SK-N-SH (cell line): ENCODE data around the gene MRPS2. TPM values are rescaled to one million over a fixed set of nuclear protein-coding genes. Genes with fewer than 3 reads are reported as not detected.

Experiments
- CTCF ChIA-PET: fragments of 300-600, 350-600 bp; formaldehyde crosslinking; extraction: SDS; loops from one replicate; lab custom pipeline; 2021; lab: Yijun Ruan, JAX
- POLR2A ChIA-PET: fragments of 350-600 bp; sonication (Branson Sonifier 250); formaldehyde crosslinking; extraction: SDS; loops from one replicate; lab custom pipeline; 2020; ENCODE audit warnings: antibody characterized with exemption, inconsistent platforms; lab: Yijun Ruan, JAX
- DNase-seq: peaks from one replicate; pipeline ENCODE4 v3.0.0; 2012
- H2AFZ ChIP-seq: fragments of 200-600 bp; sonication (generic); 2 replicates; pipeline ENCODE4 v1.8.1; 2016; ENCODE audit warnings: antibody characterized with exemption, mild to moderate bottlenecking, low read depth
- H3F3A ChIP-seq: fragments of 200-600 bp; sonication (generic); replicated peaks from 2 replicates; pipeline ENCODE3; 2016; ENCODE audit warnings: antibody characterized with exemption, mild to moderate bottlenecking; ENCODE audit not compliant: insufficient read depth
- H3K27ac ChIP-seq, 2 experiments: fragments of 200-500 bp in 1 of 2; fragments of 200-600 bp in 1 of 2; sonication (Bioruptor generic) in 1 of 2; sonication (generic), shearing (Covaris generic) in 1 of 2; 2 replicates each; pipeline versions ENCODE4 v1.5.1 to v1.6.1; 2014 to 2016; ENCODE audit warnings: low read depth in 2 of 2, inconsistent platforms in 1 of 2, low read length in 1 of 2, mild to moderate bottlenecking in 1 of 2, mixed read lengths in 1 of 2
- H3K27me3 ChIP-seq: fragments of 200-600 bp; sonication (generic), shearing (Covaris generic); 2 replicates; pipeline ENCODE4 v1.6.1; 2016; ENCODE audit warnings: mixed run types; ENCODE audit not compliant: insufficient read depth
- H3K36me3 ChIP-seq, 2 experiments: fragments of 200-500 bp in 1 of 2; fragments of 200-600 bp in 1 of 2; sonication (Bioruptor generic) in 1 of 2; sonication (generic) in 1 of 2; replicated peaks in 1 of 2; 2 replicates each; pipeline versions ENCODE3 to v1.5.1; 2014 to 2016; ENCODE audit warnings: low read length in 1 of 2, mild to moderate bottlenecking in 1 of 2; ENCODE audit not compliant: insufficient read depth in 2 of 2, control insufficient read depth in 1 of 2
- H3K4me1 ChIP-seq, 2 experiments: fragments of 200-500 bp in 1 of 2; fragments of 200-600 bp in 1 of 2; sonication (Bioruptor generic) in 1 of 2; sonication (generic), shearing (Covaris generic) in 1 of 2; 2 replicates each; pipeline versions ENCODE4 v1.5.1 to v1.6.1; 2014 to 2016; ENCODE audit warnings: low read depth in 1 of 2, low read length in 1 of 2, mixed run types in 1 of 2; ENCODE audit not compliant: insufficient read depth in 2 of 2, control insufficient read depth in 1 of 2
- H3K4me2 ChIP-seq: fragments of 200-600 bp; sonication (generic), shearing (Covaris generic); 2 replicates; pipeline ENCODE4 v1.6.1; 2017; ENCODE audit warnings: mixed run types
- H3K4me3 ChIP-seq, 2 experiments: fragments of 200-500 bp in 1 of 2; fragments of 200-600 bp in 1 of 2; sonication (Bioruptor generic) in 1 of 2; sonication (generic), shearing (Covaris generic) in 1 of 2; 2 replicates each; pipeline versions ENCODE4 v1.5.1 to v1.8.1; 2014 to 2016; ENCODE audit warnings: low read depth in 2 of 2, inconsistent platforms in 1 of 2, low read length in 1 of 2, mild to moderate bottlenecking in 1 of 2, mixed read lengths in 1 of 2, moderate library complexity in 1 of 2
- H3K79me2 ChIP-seq: fragments of 200-600 bp; sonication (generic); 2 replicates; pipeline ENCODE4 v1.8.1; 2017; ENCODE audit warnings: mild to moderate bottlenecking; ENCODE audit not compliant: insufficient read depth
- H3K9ac ChIP-seq: fragments of 200-600 bp; sonication (generic); 2 replicates; pipeline ENCODE4 v1.6.1; 2017; ENCODE audit warnings: mixed run types
- H3K9me2 ChIP-seq: fragments of 200-600 bp; sonication (generic); 2 replicates; pipeline ENCODE4 v1.6.1; 2017; ENCODE audit warnings: mixed run types
- H3K9me3 ChIP-seq: fragments of 200-600 bp; sonication (generic); 2 replicates; pipeline ENCODE4 v1.6.1; 2017; ENCODE audit warnings: mixed run types, mild to moderate bottlenecking, moderate library complexity
- H4K20me1 ChIP-seq: fragments of 200-600 bp; sonication (generic); 2 replicates; pipeline ENCODE4 v1.6.1; 2017; ENCODE audit warnings: mild to moderate bottlenecking, mixed run types; ENCODE audit not compliant: insufficient read depth
- CTCF ChIP-seq: fragments of 200-600 bp; sonication (generic); IDR thresholded peaks from 2 replicates; pipeline ENCODE4 v1.6.1; 2017; ENCODE audit warnings: antibody characterized with exemption, mild to moderate bottlenecking, moderate library complexity
- FOXJ3 ChIP-seq: sonication (generic); formaldehyde crosslinking; IDR thresholded peaks from 2 replicates; pipeline ENCODE4 v1.5.1; 2020; ENCODE audit warnings: mild to moderate bottlenecking, missing genetic modification reagents
- GABPA ChIP-seq: IDR thresholded peaks from 2 replicates; pipeline ENCODE4 v1.4.0; 2012; ENCODE audit warnings: low read depth, mild to moderate bottlenecking
- GATA2 ChIP-seq: sonication (generic); formaldehyde crosslinking; IDR thresholded peaks from 2 replicates; pipeline ENCODE4 v1.5.0; 2020; ENCODE audit warnings: mild to moderate bottlenecking, missing genetic modification reagents
- MXI1 ChIP-seq: IDR thresholded peaks from 2 replicates; pipeline ENCODE4 v1.6.1; 2012; ENCODE audit warnings: mild to moderate bottlenecking, low read depth, low read length, improper control_type of control experiment
- NFIC ChIP-seq: IDR thresholded peaks from 2 replicates; pipeline ENCODE4 v1.4.0; 2012; ENCODE audit warnings: borderline replicate concordance
- TAF1 ChIP-seq: IDR thresholded peaks from 2 replicates; pipeline ENCODE4 v1.6.1; 2012; ENCODE audit warnings: low read depth, mild to moderate bottlenecking, low read length, moderate library complexity, borderline replicate concordance
- WGBS: methylation state at CpG from one replicate; pipeline ENCODE4 v1.1.6; 2017; ENCODE audit warnings: low lambda C conversion rate; 5-methylcytosine and 5-hydroxymethylcytosine counted together
- polyA plus RNA-seq, 3 experiments: library from polyadenylated mRNA; depleted of rRNA; stranded (reverse); fragments of >200 nt; gene quantifications; 2 replicates each; pipeline ENCODE4 v1.2.3, GENCODE V29; 2012
- TF ChIP-seq, protein P1 (sequence below): IDR thresholded peaks from 2 replicates; pipeline ENCODE4 v1.4.0; 2012; ENCODE audit warnings: low read depth, borderline replicate concordance
- TF ChIP-seq, protein P2 (sequence below): IDR thresholded peaks from 2 replicates; pipeline ENCODE4 v1.4.0; 2012; ENCODE audit warnings: low read depth

The MRPS2 gene
- polyA plus RNA-seq, 1 of the 3 experiments (the other 2 are of a cell fraction), result 113 TPM

- no peak for DNase-seq
- Histone ChIP-seq H2AFZ (no peak overlapping the region), H3K9me2 (no peaks in the 10 kb centered on the region), H3K9ac (no peak overlapping the region), H3K4me3 (no peak overlapping the region), H3K27me3 (no peaks in the 10 kb centered on the region), H3K4me1 (no peaks in the 10 kb centered on the region), H3K9me3 (no peaks in the 10 kb centered on the region), H3F3A (no peaks in the 10 kb centered on the region), H4K20me1 (no peaks in the 10 kb centered on the region), H3K4me2 (no peak overlapping the region), H3K27ac (no peak overlapping the region), H3K36me3 (no peaks in the 10 kb centered on the region), H3K79me2 (no peaks in the 10 kb centered on the region)
- WGBS, result 57% methylated on average over 15 of the region's 18 CpGs
- ChIA-PET CTCF (interaction anchor here (3.3 kb wide), 1 partner anchor 48 kb away, joined by 11 read pairs; no protein-coding TSS in a partner anchor), POLR2A (no interaction called here)
- no peak for TF ChIP-seq NFIC
- TF ChIP-seq, protein P1, sequence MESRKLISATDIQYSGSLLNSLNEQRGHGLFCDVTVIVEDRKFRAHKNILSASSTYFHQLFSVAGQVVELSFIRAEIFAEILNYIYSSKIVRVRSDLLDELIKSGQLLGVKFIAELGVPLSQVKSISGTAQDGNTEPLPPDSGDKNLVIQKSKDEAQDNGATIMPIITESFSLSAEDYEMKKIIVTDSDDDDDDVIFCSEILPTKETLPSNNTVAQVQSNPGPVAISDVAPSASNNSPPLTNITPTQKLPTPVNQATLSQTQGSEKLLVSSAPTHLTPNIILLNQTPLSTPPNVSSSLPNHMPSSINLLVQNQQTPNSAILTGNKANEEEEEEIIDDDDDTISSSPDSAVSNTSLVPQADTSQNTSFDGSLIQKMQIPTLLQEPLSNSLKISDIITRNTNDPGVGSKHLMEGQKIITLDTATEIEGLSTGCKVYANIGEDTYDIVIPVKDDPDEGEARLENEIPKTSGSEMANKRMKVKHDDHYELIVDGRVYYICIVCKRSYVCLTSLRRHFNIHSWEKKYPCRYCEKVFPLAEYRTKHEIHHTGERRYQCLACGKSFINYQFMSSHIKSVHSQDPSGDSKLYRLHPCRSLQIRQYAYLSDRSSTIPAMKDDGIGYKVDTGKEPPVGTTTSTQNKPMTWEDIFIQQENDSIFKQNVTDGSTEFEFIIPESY, result no peak
Measured at GRCh38 chr9:135552021-135552697, 51.7 kb downstream of the MRPS2 start.

- Histone ChIP-seq H2AFZ (no peak overlapping the region), H3K9me3 (no peaks in the 10 kb centered on the region), H3K27me3 (no peaks in the 10 kb centered on the region), H3K4me1 (no peaks in the 10 kb centered on the region), H4K20me1 (no peaks in the 10 kb centered on the region), H3K36me3 (no peaks in the 10 kb centered on the region), H3F3A (no peaks in the 10 kb centered on the region), H3K9me2 (no peaks in the 10 kb centered on the region), H3K4me3 (no peak overlapping the region), H3K9ac (no peak overlapping the region), H3K27ac (no peak overlapping the region), H3K4me2 (no peak overlapping the region), H3K79me2 (no peaks in the 10 kb centered on the region)
- DNase-seq, result no peak
- ChIA-PET POLR2A (no interaction called here), CTCF (interaction anchor here (3.3 kb wide), 1 partner anchor 48 kb away, joined by 11 read pairs; no protein-coding TSS in a partner anchor)
- WGBS, result 62% methylated on average over 17 of the region's 19 CpGs
- TF ChIP-seq MXI1, result no peak
- TF ChIP-seq, protein P2, sequence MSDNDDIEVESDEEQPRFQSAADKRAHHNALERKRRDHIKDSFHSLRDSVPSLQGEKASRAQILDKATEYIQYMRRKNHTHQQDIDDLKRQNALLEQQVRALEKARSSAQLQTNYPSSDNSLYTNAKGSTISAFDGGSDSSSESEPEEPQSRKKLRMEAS, result no peak
- no peak for TF ChIP-seq TAF1
- no peak for TF ChIP-seq GABPA
- no peak for TF ChIP-seq GATA2 (CRISPR knock-in tag)
- no peak for TF ChIP-seq CTCF
- no peak for TF ChIP-seq FOXJ3 (CRISPR knock-in tag)
Measured at GRCh38 chr9:135552698-135553171, 52.3 kb downstream of the MRPS2 start.

Other genes with a start within 250 kb of the MRPS2 start
- 18.6 and 20.1 TPM in 2 replicates for gene PPP1R26, start 20.9 kb upstream of the MRPS2 start, polyA plus RNA-seq (2012; rRNA removed)
- not detected in 2 replicates for gene LCN1, start 20.8 kb downstream of the MRPS2 start, polyA plus RNA-seq (2012; rRNA removed)
- gene OBP2A, start 45.4 kb downstream of the MRPS2 start, polyA plus RNA-seq (2012; rRNA removed), result not detected in 2 replicates
- gene PAEP, start 61.1 kb downstream of the MRPS2 start, polyA plus RNA-seq (2012; rRNA removed), result 0.08 TPM in 1 of 2 replicates, not detected in the other
- gene GLT6D1, start 138.9 kb downstream of the MRPS2 start, polyA plus RNA-seq (2012; rRNA removed), result not detected in 2 replicates
- not detected in 2 replicates for gene LCN9, start 162.6 kb downstream of the MRPS2 start, polyA plus RNA-seq (2012; rRNA removed)
- not detected in 2 replicates for gene SOHLH1, start 198.8 kb downstream of the MRPS2 start, polyA plus RNA-seq (2012; rRNA removed)
- 0.08 and 0.26 TPM in 2 replicates for gene KCNT1, start 201.5 kb downstream of the MRPS2 start, polyA plus RNA-seq (2012; rRNA removed)